H1 (cell line): ENCODE results near the gene OCEL1. TPM values are rescaled to one million over a fixed set of nuclear protein-coding genes. Genes with fewer than 3 reads are reported as not detected.

Source experiments
- EP300 ChIP-seq, 2 experiments: IDR thresholded peaks; 1 replicate in 1 of 2; 2 replicates in 1 of 2; pipeline ENCODE4 v1.6.1; 2011 to 2012; ENCODE audit warnings: low read depth in 2 of 2, low read length in 2 of 2, mild to moderate bottlenecking in 2 of 2, borderline replicate concordance in 1 of 2, inconsistent platforms in 1 of 2, moderate library complexity in 1 of 2
- GABPA ChIP-seq: IDR thresholded peaks from 2 replicates; pipeline ENCODE4 v1.6.1; 2011; ENCODE audit warnings: mild to moderate bottlenecking, low read length, moderate library complexity, borderline replicate concordance; ENCODE audit not compliant: insufficient read depth
- GTF2F1 ChIP-seq: IDR thresholded peaks from 2 replicates; pipeline ENCODE4 v1.6.1; 2012; ENCODE audit warnings: low read depth, low read length, improper control_type of control experiment, borderline replicate concordance
- JUN ChIP-seq: IDR thresholded peaks from 2 replicates; pipeline ENCODE4 v1.6.1; 2011; ENCODE audit warnings: low read depth, mild to moderate bottlenecking, improper control_type of control experiment, low read length
- MAFK ChIP-seq: IDR thresholded peaks from 2 replicates; pipeline ENCODE4 v1.6.1; 2012; ENCODE audit warnings: low read depth, mild to moderate bottlenecking, improper control_type of control experiment, low read length
- POLR2A ChIP-seq, 2 experiments: IDR thresholded peaks; 1 replicate in 1 of 2; 2 replicates in 1 of 2; pipeline ENCODE4 v1.6.1; 2011; ENCODE audit warnings: low read depth in 2 of 2, low read length in 2 of 2, mild to moderate bottlenecking in 2 of 2; ENCODE audit errors: control extremely low read depth in 1 of 2
- SIN3A ChIP-seq, 2 experiments: IDR thresholded peaks in 1 of 2; conservative IDR thresholded peaks in 1 of 2; 2 replicates each; pipeline ENCODE4 v1.6.1; 2011 to 2012; ENCODE audit warnings: low read length in 2 of 2, improper control_type of control experiment in 1 of 2, low read depth in 1 of 2, mild to moderate bottlenecking in 1 of 2
- SUZ12 ChIP-seq: fragments of 200-600 bp; sonication (generic); IDR thresholded peaks from 2 replicates; pipeline ENCODE4 v1.6.1; 2012; ENCODE audit warnings: mild to moderate bottlenecking, inconsistent platforms, low read length, moderate library complexity, mixed read lengths
- TAF1 ChIP-seq: IDR thresholded peaks from 2 replicates; pipeline ENCODE4 v1.6.1; 2011; ENCODE audit warnings: mild to moderate bottlenecking, low read depth, low read length
- polyA plus RNA-seq, 7 experiments: library from polyadenylated mRNA; depleted of rRNA in 3 of 7; stranded (reverse) in 5 of 7; unstranded in 2 of 7; fragments of >200 nt in 5 of 7; fragments of 200-250 nt in 2 of 7; gene quantifications; 1 replicate in 5 of 7; 2 replicates in 1 of 7; 4 replicates in 1 of 7; pipeline versions ENCODE4 v1.2.1 to v1.2.3, GENCODE V29; 2011 to 2013; ENCODE audit warnings: missing spikeins in 2 of 7, mixed read lengths in 2 of 7
- total RNA-seq: library from RNA; stranded (reverse); fragmentation: NEBNext Ultra II Directional; extraction: Animal tissue kit (Norgen Biotek cat#: 25700); gene quantifications from 2 replicates; pipeline ENCODE4 v1.2.1, GENCODE V29; 2021

Gene OCEL1
- total and polyA plus RNA-seq, 2 of the 8 experiments (the other 6 are each of a cell fraction or from before 2014, with no cell fraction given): 13.3 to 32.6 TPM

- no peak for TF ChIP-seq SIN3A (conservative IDR thresholded peaks at IDR 0.05 in 1 of 2, IDR thresholded peaks at IDR 0.05 in 1 of 2; ENCODE audit: low read depth in 1 of 2, low read length in 2 of 2)
- no peak for TF ChIP-seq JUN
- TF ChIP-seq TAF1: no peak
- TF ChIP-seq SUZ12: no peak
- no peak for TF ChIP-seq GTF2F1
- TF ChIP-seq EP300 (IDR thresholded peaks at IDR 0.05; ENCODE audit: borderline replicate concordance in 1 of 2, low read depth in 2 of 2, low read length in 2 of 2): no peak
- TF ChIP-seq MAFK: no peak
- TF ChIP-seq GABPA: no peak
- TF ChIP-seq POLR2A (IDR thresholded peaks at IDR 0.05; ENCODE audit: control extremely low read depth in 1 of 2, low read depth in 2 of 2, low read length in 2 of 2): no peak
Observed at GRCh38 chr19:17197666-17198065, 28.4 kb upstream of the OCEL1 start (continued).
